T-helper 17 cell (primary cell): Measurements from ENCODE around the gene VKORC1L1. TPM values are rescaled to one million over a fixed set of nuclear protein-coding genes. Genes with fewer than 3 reads are reported as not detected.
"Not testable (repeated sequence)": the region's sequence is repeated elsewhere in the genome, so short reads cannot be mapped to it uniquely, and the experiment has no call there.

ENCODE experiments used
- ATAC-seq: fragments of 150-1000 bp; cut with Tn5 transposase; 2 replicates; pipeline ENCODE4 v1.10.0; 2021; ENCODE audit warnings: mild to moderate bottlenecking, moderate library complexity
- DNase-seq, 3 donors: peaks; one replicate each; pipeline versions ENCODE4 v3.0.0 to v3.0.0-alpha.2; 2020 to 2021
- H3K9me3 ChIP-seq: one replicate; pipeline ENCODE4 v1.7.0; 2013; ENCODE audit warnings: low read length, mild to moderate bottlenecking; ENCODE audit not compliant: control insufficient read depth, poor library complexity, severe bottlenecking
- H3K27ac Mint-ChIP-seq: one replicate; pipeline ENCODE4 v1.8.0; 2022; ENCODE audit warnings: mild to moderate bottlenecking, moderate library complexity, mixed read lengths
- H3K27me3 Mint-ChIP-seq: one replicate; pipeline ENCODE4 v1.8.0; 2022; ENCODE audit warnings: mixed read lengths
- H3K36me3 Mint-ChIP-seq: one replicate; pipeline ENCODE4 v1.8.0; 2022; ENCODE audit warnings: low read depth, mixed read lengths
- H3K4me1 Mint-ChIP-seq: one replicate; pipeline ENCODE4 v1.8.0; 2022; ENCODE audit warnings: mild to moderate bottlenecking, mixed read lengths
- H3K4me3 Mint-ChIP-seq: one replicate; pipeline ENCODE4 v1.8.0; 2022; ENCODE audit warnings: mild to moderate bottlenecking, moderate library complexity, mixed read lengths
- total RNA-seq, 4 donors: library from RNA in 2 of 4; stranded (reverse) in 2 of 4; gene quantifications; one replicate each; pipeline ENCODE4 v1.2.3 and lab custom pipeline; 2022 to 2026

Gene VKORC1L1
- total RNA-seq, 2 donors from 2014 or later, result 5.5 to 7.1 TPM

DNA sequence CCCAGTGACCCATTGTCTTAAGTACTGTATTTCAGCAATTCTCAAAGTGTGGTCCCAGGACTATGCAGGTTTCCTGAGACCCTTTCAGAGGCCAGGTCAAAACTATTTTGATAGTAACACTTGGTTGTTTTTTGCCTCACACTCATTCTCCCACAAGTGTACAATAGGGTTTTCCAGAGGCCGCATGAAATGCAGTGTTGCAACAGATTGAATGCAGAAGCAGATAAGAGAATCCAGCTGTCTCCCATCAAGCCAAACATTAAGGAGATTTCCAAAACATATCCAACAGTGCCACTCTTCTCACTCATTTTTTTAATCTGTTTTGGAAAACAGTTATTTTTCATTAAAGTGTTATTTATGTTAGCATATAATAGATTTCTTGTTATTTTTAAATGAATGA is 20.0 kb downstream of the VKORC1L1 start:
- Mint-ChIP-seq H3K27me3 (no peaks in the 10 kb centered on the region), H3K27ac (no peak overlapping the region), H3K36me3 (peaks cover 2% of the 10 kb centered on the region), H3K4me1 (peaks cover 9% of the 10 kb centered on the region), H3K4me3 (no peak overlapping the region)
- no peaks in the 10 kb centered on the region for H3K9me3 ChIP-seq
- DNase-seq, result no peak
- no peak for ATAC-seq

GRCh38 chr7:65896279-65896870 is 23.5 kb downstream of the VKORC1L1 start:
- Mint-ChIP-seq H3K4me3 (no peak overlapping the region), H3K27me3 (no peaks in the 10 kb centered on the region), H3K4me1 (peaks cover 5% of the 10 kb centered on the region), H3K36me3 (peaks cover 2% of the 10 kb centered on the region), H3K27ac (no peak overlapping the region)
- no peak for ATAC-seq
- no peaks in the 10 kb centered on the region for H3K9me3 ChIP-seq
- no peak for DNase-seq

GRCh38 chr7:65897289-65897688 is 24.4 kb downstream of the VKORC1L1 start:
- not testable (repeated sequence) for H3K4me3 Mint-ChIP-seq, H3K27ac Mint-ChIP-seq, H3K36me3 Mint-ChIP-seq, H3K9me3 ChIP-seq, H3K4me1 Mint-ChIP-seq, H3K27me3 Mint-ChIP-seq, ATAC-seq, DNase-seq

DNA sequence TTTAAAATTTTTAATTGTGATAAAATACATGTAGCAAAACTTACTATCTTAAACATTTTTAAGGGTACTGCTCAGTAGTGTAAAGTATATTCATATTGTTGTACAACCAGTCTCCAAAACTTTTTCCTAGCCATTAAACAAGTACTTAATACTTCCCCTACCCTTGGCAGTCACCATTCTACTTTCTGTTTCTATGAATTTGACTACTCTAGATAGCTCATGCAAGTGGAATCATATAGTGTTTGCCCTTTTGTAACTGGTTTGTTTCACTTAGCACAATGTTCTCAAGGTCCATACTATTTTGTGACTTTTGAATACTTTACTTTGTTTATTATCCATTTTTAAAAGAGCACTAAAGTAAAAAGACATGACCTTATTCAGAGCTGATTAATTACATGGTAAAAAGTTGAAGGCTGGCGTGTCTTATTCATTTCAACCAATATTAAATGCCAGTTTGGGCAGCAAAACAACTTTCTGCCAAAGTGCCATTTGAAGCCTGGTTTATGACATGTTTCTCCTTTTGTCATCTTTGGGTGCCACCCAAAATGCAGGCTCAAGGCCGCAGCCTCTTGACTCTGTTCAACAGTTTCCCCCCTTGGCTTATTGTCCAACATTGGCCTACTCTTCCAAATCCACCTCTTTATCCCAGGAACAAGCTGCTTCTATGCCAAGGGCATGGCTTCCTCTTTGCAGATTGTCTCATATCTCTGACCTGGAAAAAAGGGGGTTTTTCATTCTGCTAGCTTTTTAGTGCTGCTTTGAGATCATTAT is 26.0 kb downstream of the VKORC1L1 start:
- H3K4me1 Mint-ChIP-seq, H3K9me3 ChIP-seq, H3K36me3 Mint-ChIP-seq, ATAC-seq, H3K4me3 Mint-ChIP-seq, H3K27ac Mint-ChIP-seq, DNase-seq, H3K27me3 Mint-ChIP-seq: not testable (repeated sequence)

- DNase-seq, result no peak
- H3K9me3 ChIP-seq, result peaks cover 7% of the 10 kb centered on the region
- Mint-ChIP-seq H3K4me3 (no peak overlapping the region), H3K4me1 (peaks cover 2% of the 10 kb centered on the region), H3K27me3 (no peaks in the 10 kb centered on the region), H3K36me3 (no peaks in the 10 kb centered on the region), H3K27ac (no peak overlapping the region)
- no peak for ATAC-seq
Observed at GRCh38 chr7:65902306-65902705, 29.4 kb downstream of the VKORC1L1 start.

GRCh38 chr7:65907501-65908198 is 34.8 kb downstream of the VKORC1L1 start:
- ATAC-seq, result no peak
- Mint-ChIP-seq H3K27ac (no peak overlapping the region), H3K36me3 (no peaks in the 10 kb centered on the region), H3K4me1 (no peaks in the 10 kb centered on the region), H3K4me3 (no peak overlapping the region), H3K27me3 (no peaks in the 10 kb centered on the region)
- no peak for DNase-seq
- H3K9me3 ChIP-seq, result peaks cover under 1% of the 10 kb centered on the region

- Mint-ChIP-seq H3K27ac (no peak overlapping the region), H3K36me3 (no peaks in the 10 kb centered on the region), H3K4me1 (no peaks in the 10 kb centered on the region), H3K27me3 (no peaks in the 10 kb centered on the region), H3K4me3 (no peak overlapping the region)
- no peaks in the 10 kb centered on the region for H3K9me3 ChIP-seq
- ATAC-seq, result no peak
- DNase-seq, result no peak
Observed at GRCh38 chr7:65910237-65910636, 37.4 kb downstream of the VKORC1L1 start.

DNA sequence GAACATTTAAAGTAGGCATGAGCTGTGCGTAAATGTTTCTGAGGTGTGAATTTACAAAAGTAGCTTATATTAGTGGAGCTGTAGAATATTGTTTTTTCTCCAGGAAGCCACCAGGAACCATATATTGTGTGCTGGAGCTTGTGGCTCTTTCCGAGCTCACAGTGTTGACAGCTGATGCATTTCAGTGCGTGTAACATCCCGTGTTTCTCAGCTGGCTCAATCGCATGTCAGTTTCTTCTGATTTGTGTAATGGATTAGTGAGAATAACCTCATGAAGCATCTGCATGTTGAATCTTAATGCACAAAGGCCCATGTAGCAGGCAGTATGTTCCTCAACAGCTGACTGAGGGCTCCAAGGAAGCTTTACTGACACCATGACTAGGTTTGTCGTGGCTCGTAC is 39.4 kb downstream of the VKORC1L1 start:
- no peak overlapping the region for H3K27ac Mint-ChIP-seq
- no peaks in the 10 kb centered on the region for H3K36me3 Mint-ChIP-seq
- ATAC-seq (no peak), DNase-seq (no peak)
- no peak overlapping the region for H3K4me3 Mint-ChIP-seq
- H3K27me3 Mint-ChIP-seq, result no peaks in the 10 kb centered on the region
- H3K4me1 Mint-ChIP-seq, result peaks cover 6% of the 10 kb centered on the region
- no peaks in the 10 kb centered on the region for H3K9me3 ChIP-seq

- H3K27ac Mint-ChIP-seq, result no peak overlapping the region
- ATAC-seq, result no peak
- peaks cover 2% of the 10 kb centered on the region for H3K36me3 Mint-ChIP-seq
- no peak for DNase-seq
- peaks cover 10% of the 10 kb centered on the region for H3K4me1 Mint-ChIP-seq
- no peaks in the 10 kb centered on the region for H3K9me3 ChIP-seq
- no peak overlapping the region for H3K4me3 Mint-ChIP-seq
- no peaks in the 10 kb centered on the region for H3K27me3 Mint-ChIP-seq
Observed at GRCh38 chr7:65915921-65916657, 43.2 kb downstream of the VKORC1L1 start.

GRCh38 chr7:65923316-65923715 is 50.4 kb downstream of the VKORC1L1 start:
- ATAC-seq (no peak), DNase-seq (no peak)
- Mint-ChIP-seq H3K4me3 (no peak overlapping the region), H3K27me3 (no peaks in the 10 kb centered on the region), H3K27ac (no peak overlapping the region), H3K36me3 (peaks cover 5% of the 10 kb centered on the region), H3K4me1 (peaks cover 17% of the 10 kb centered on the region)
- no peaks in the 10 kb centered on the region for H3K9me3 ChIP-seq

- ATAC-seq (no peak), DNase-seq (no peak)
- H3K36me3 Mint-ChIP-seq, result peaks cover 5% of the 10 kb centered on the region
- H3K4me3 Mint-ChIP-seq, result no peak overlapping the region
- H3K9me3 ChIP-seq, result no peaks in the 10 kb centered on the region
- peaks cover 22% of the 10 kb centered on the region for H3K4me1 Mint-ChIP-seq
- no peaks in the 10 kb centered on the region for H3K27me3 Mint-ChIP-seq
- H3K27ac Mint-ChIP-seq, result no peak overlapping the region
Observed at GRCh38 chr7:65924193-65924592, 51.3 kb downstream of the VKORC1L1 start.

DNA sequence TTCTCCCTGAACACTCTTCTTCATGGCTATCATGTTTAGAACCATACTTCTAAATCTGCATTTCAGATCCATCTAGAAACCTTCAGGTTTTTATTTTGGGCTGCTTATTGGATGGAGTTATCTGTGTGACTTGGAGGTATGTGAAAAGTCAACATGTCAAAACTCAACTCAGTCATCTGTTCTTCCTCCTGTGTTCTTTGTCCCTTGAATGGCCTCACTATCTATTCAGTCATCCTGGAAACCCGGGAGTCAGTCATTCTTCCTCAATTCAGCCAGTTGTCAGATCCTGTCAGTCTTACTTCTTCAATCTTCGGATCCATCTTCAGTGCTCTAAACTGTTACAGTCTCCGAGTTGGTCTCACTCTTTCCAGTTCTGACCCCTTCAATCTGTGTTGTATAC is 52.2 kb downstream of the VKORC1L1 start:
- no peaks in the 10 kb centered on the region for H3K9me3 ChIP-seq
- H3K36me3 Mint-ChIP-seq, result peaks cover 4% of the 10 kb centered on the region
- no peak for DNase-seq
- no peaks in the 10 kb centered on the region for H3K27me3 Mint-ChIP-seq
- no peak for ATAC-seq
- no peak overlapping the region for H3K4me3 Mint-ChIP-seq
- no peak overlapping the region for H3K27ac Mint-ChIP-seq
- peaks cover 22% of the 10 kb centered on the region for H3K4me1 Mint-ChIP-seq

DNA sequence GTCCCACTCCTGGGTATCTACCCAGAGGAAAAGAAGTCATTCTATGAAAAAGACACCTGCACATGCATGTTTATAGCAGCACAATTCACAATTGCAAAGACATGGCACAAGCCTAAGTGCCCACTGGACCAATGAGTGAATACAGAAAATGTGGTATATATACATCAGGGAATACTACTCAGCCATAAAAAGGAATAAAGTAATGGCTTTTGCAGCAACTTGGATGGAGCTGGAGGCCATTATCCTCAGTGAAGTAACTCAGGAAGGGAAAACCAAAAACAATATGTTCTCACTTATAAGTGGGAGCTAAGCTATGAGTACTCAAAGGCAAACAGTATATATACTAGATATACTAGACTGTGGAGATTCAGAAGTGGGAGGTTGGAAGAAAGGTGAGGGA is 53.7 kb downstream of the VKORC1L1 start:
- ATAC-seq, result no peak

More for the DNA sequence above, 53.7 kb downstream of the VKORC1L1 start:
- H3K4me1 Mint-ChIP-seq, result peaks cover 22% of the 10 kb centered on the region
- no peaks in the 10 kb centered on the region for H3K27me3 Mint-ChIP-seq
- H3K4me3 Mint-ChIP-seq, result no peak overlapping the region
- H3K27ac Mint-ChIP-seq, result no peak overlapping the region
- no peaks in the 10 kb centered on the region for H3K9me3 ChIP-seq
- DNase-seq, result no peak
- peaks cover 3% of the 10 kb centered on the region for H3K36me3 Mint-ChIP-seq
